ENCODE results near the gene TNFRSF1A.

The TNFRSF1A gene

GRCh38 chr12:6341417-6342139 lies at the start of gene TNFRSF1A:
TNFRSF1A (minus strand) TSS chr12:6342076; CDS start chr12:6341814, 262 bp downstream.
- H3K27me3 Mint-ChIP-seq, result no peaks in the 10 kb centered on the region
- no peaks in the 10 kb centered on the region for H3K36me3 Mint-ChIP-seq
- H3K27ac Mint-ChIP-seq, result no peak within 1 kb of the TSS
- peaks cover 38% of the 10 kb centered on the region for H3K4me1 Mint-ChIP-seq (ENCODE audit: low read depth)
- no peaks in the 10 kb centered on the region for H3K9me3 Mint-ChIP-seq (ENCODE audit: low read depth)
- no peak within 1 kb of the TSS for H3K4me3 Mint-ChIP-seq

- Mint-ChIP-seq H3K27ac (no peak overlapping the region), H3K36me3 (no peaks in the 10 kb centered on the region), H3K4me3 (no peak overlapping the region), H3K4me1 (ENCODE audit: low read depth) (no peaks in the 10 kb centered on the region), H3K27me3 (no peaks in the 10 kb centered on the region), H3K9me3 (ENCODE audit: low read depth) (no peaks in the 10 kb centered on the region)
Observed at GRCh38 chr12:6391013-6391412, 49.1 kb upstream of the TNFRSF1A start.

DNA sequence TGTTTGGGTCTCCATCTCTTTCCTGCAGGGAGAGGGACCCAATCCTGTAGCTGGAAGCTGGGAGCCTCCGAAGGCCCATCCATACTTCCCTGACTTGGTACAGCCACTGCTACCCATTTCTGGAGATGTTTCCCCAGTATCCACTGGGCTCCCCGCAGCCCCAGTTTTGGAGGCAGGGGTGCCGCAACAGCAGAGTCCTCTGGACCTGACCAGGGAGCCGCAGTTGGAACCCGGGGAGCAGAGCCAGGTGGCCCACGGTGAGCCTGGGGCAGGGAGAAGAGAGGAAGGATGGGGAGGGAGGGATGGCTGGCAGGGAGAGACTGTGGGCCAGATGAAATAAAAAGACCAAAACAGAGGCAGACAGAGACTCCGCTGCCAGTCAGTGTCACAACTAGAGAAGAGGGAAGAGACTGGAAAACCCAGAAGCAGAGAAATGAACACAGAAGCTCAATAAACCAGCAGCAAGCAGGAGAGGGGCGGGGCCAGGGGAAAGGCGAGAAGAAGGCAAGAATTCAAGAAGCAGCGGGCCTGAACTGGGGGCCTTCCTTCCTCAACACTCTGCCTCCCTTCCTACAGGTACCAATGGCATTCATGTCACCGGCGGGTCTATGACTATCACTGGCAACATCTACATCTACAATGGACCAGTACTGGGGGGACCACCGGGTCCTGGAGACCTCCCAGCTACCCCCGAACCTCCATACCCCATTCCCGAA lies 48.4 kb upstream of the TNFRSF1A start:
- H3K27me3 Mint-ChIP-seq, result no peaks in the 10 kb centered on the region
- H3K36me3 Mint-ChIP-seq, result no peaks in the 10 kb centered on the region
- no peak overlapping the region for H3K27ac Mint-ChIP-seq
- no peaks in the 10 kb centered on the region for H3K4me1 Mint-ChIP-seq (ENCODE audit: low read depth)
- H3K4me3 Mint-ChIP-seq, result no peak overlapping the region
- no peaks in the 10 kb centered on the region for H3K9me3 Mint-ChIP-seq (ENCODE audit: low read depth)

- H3K27ac Mint-ChIP-seq, result no peak overlapping the region
- H3K4me1 Mint-ChIP-seq (ENCODE audit: low read depth), result peaks cover 6% of the 10 kb centered on the region
- no peaks in the 10 kb centered on the region for H3K9me3 Mint-ChIP-seq (ENCODE audit: low read depth)
- H3K4me3 Mint-ChIP-seq, result no peak overlapping the region
- peaks cover 3% of the 10 kb centered on the region for H3K27me3 Mint-ChIP-seq
- H3K36me3 Mint-ChIP-seq, result no peaks in the 10 kb centered on the region
Observed at GRCh38 chr12:6387541-6387940, 45.7 kb upstream of the TNFRSF1A start.

DNA sequence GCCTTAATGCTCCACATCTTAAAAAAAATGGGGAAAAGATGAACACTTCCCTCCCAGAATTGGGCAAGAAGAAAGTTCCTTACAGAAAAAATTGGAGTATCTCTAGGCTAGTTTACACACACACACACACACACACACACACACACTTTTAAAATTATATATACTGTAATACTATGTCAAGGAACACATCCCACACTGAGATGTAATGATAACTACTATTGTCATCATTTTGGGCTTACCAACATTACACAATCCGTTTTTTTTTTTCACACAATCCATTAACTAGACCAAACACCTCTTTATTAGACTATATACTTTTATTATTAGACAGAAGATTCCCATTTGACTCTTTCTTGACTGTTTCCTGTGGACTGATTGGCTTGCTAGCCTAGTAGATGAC lies 44.6 kb upstream of the TNFRSF1A start:
- Mint-ChIP-seq H3K27me3 (peaks cover 3% of the 10 kb centered on the region), H3K36me3 (no peaks in the 10 kb centered on the region), H3K4me3 (no peak overlapping the region), H3K27ac (no peak overlapping the region), H3K9me3 (ENCODE audit: low read depth) (no peaks in the 10 kb centered on the region), H3K4me1 (ENCODE audit: low read depth) (peaks cover 9% of the 10 kb centered on the region)

DNA sequence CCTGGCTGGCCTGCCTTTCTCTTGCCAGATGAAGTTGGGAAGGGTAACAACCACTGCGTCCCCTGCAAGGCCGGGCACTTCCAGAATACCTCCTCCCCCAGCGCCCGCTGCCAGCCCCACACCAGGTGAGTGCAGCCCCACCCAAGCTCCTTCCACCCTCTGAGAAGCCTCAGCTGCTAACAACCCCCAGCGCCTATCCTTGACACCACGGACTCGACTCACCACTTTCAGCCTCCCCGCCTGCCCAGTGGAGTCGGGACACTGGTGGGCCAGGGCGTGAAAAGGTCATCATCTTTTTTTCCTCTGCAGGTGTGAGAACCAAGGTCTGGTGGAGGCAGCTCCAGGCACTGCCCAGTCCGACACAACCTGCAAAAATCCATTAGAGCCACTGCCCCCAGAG lies 44.2 kb upstream of the TNFRSF1A start:
- no peak overlapping the region for H3K27ac Mint-ChIP-seq
- H3K27me3 Mint-ChIP-seq, result peaks cover 3% of the 10 kb centered on the region
- H3K36me3 Mint-ChIP-seq, result no peaks in the 10 kb centered on the region

GRCh38 chr12:6384499-6385436 lies 42.9 kb upstream of the TNFRSF1A start:
- Mint-ChIP-seq H3K9me3 (ENCODE audit: low read depth) (no peaks in the 10 kb centered on the region), H3K27me3 (peaks cover 3% of the 10 kb centered on the region)

More for the DNA sequence above, 44.2 kb upstream of the TNFRSF1A start:
- Mint-ChIP-seq H3K4me1 (ENCODE audit: low read depth) (peaks cover 9% of the 10 kb centered on the region), H3K4me3 (no peak overlapping the region), H3K9me3 (ENCODE audit: low read depth) (no peaks in the 10 kb centered on the region)

DNA sequence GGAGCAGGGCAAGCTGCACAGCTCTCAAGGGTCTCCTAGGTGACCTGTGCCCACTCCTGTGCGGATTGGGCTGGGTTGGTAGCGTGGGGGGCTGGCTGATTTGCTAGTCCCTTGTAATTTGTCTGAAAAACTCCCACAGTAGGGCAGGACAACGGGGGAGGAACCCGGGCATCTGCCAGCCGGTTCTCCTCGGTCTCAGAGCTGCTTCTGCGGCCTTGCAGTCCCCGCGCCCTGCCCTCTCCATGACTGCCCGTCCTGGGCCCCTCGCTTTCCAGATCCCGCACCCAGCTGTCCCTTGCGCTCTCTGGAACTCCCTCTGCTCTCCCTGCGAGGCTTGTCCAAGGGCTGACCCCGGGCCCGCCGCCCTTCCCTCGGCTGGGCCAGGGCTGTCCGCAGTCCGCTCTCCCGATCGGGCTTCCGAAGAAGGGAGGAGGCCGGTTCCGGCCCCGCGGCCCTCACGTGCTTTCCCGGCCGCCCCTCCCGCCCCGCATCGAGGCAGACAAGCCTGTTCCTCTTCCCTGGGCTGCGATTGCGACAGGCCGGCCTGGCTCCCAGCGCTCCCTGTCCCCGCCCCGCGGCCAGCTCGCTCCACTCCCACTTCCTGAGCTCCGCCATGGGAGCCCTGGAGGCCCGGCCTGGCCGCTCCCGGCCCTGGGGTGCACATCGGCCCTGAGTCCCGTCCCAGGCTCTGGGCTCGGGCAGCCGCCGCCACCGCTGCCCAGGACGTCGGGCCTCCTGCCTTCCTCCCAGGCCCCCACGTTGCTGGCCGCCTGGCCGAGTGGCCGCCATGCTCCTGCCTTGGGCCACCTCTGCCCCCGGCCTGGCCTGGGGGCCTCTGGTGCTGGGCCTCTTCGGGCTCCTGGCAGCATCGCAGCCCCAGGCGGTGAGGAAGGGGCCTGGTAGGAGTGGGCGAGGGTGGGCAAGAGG lies 42.0 kb upstream of the TNFRSF1A start, which contains the start of gene LTBR:
Gene LTBR (plus strand): TSS at position 591 of the 927 bp plus-strand sequence. CDS start 197 bp downstream, at position 788.
- Mint-ChIP-seq H3K27me3 (peaks cover 3% of the 10 kb centered on the region), H3K27ac (peak within 1 kb of the TSS; percentile 82), H3K4me1 (ENCODE audit: low read depth) (peaks cover 9% of the 10 kb centered on the region), H3K9me3 (ENCODE audit: low read depth) (no peaks in the 10 kb centered on the region), H3K4me3 (peak within 1 kb of the TSS; percentile 75), H3K36me3 (no peaks in the 10 kb centered on the region)

More at GRCh38 chr12:6384499-6385436, 42.9 kb upstream of the TNFRSF1A start:
- peak overlapping the region; percentile 18 for H3K4me3 Mint-ChIP-seq
- H3K27ac Mint-ChIP-seq, result no peak overlapping the region
- H3K4me1 Mint-ChIP-seq (ENCODE audit: low read depth), result peaks cover 9% of the 10 kb centered on the region
- no peaks in the 10 kb centered on the region for H3K36me3 Mint-ChIP-seq

DNA sequence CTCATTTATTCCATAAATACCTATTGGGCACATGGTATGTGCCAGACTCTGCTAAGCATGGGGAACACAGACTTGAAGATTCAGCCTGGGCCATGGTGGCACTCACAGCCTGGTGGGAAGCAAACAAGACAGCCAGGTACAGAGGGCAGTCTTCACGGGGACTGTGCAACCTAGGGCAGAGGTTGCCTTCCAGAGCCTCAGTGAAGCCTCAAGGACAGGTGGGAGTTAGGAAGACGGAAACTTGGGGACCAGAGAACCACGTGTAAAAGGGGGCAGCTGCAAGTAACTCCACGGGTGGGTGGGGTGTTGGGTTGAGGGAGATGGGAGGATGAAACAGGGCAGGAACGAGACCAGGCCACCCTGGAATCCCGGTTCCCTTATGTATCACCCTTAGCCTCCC lies 41.1 kb upstream of the TNFRSF1A start:
- Mint-ChIP-seq H3K9me3 (ENCODE audit: low read depth) (no peaks in the 10 kb centered on the region), H3K27ac (peak overlapping the region; percentile 82), H3K27me3 (peaks cover 3% of the 10 kb centered on the region), H3K4me1 (ENCODE audit: low read depth) (peaks cover 9% of the 10 kb centered on the region), H3K4me3 (peak overlapping the region; percentile 75), H3K36me3 (no peaks in the 10 kb centered on the region)

GRCh38 chr12:6382371-6382770 lies 40.5 kb upstream of the TNFRSF1A start:
- no peaks in the 10 kb centered on the region for H3K9me3 Mint-ChIP-seq (ENCODE audit: low read depth)
- no peak overlapping the region for H3K4me3 Mint-ChIP-seq
- no peaks in the 10 kb centered on the region for H3K36me3 Mint-ChIP-seq
- H3K4me1 Mint-ChIP-seq (ENCODE audit: low read depth), result peaks cover 13% of the 10 kb centered on the region
- H3K27ac Mint-ChIP-seq, result no peak overlapping the region
- H3K27me3 Mint-ChIP-seq, result peaks cover 3% of the 10 kb centered on the region

DNA sequence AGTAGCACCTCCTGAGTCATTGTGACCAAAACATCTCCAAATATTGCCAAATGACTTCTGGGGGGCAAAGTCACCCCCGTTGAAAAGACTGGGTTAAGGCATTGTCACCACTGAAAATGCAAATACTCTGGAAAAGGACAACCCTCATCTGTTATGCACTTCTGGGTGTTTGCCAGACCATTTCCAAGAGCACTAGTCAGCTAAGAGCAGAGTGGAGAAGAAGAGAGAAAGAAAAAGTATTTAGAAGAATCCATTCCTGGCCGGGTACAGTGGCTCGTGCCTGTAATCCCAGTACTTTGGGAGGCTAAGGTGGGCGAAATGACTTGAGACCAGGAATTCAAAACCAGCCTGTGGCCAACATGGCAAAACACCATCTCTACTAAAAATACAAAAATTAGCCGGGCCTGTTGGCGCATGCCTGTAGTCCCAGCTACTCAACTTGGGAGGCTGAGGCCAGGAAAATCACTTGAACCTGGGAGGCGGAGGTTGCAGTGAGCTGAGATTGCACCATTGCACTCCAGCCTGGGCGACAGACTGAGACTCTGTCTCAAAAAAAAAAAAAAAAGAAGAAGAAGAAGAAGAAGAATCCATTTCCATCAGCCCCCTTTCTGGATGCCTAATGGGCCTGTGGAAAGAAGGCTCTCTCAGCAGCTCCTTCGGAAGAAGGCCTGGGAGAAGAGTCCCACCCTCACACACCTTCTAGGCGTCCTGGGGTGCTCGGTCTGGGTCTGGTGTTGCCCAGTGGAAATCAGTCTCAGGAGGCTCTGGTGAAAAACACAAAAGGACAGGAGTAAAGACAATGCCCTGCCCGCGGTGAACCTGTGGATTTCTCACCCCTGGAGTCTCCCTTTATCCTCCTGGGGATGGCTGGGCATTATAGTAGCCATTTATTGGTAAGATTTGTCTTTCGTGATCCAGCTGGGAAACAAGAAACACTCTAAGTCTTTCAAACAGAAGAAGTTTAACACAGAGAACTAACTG lies 38.6 kb upstream of the TNFRSF1A start:
- H3K4me3 Mint-ChIP-seq, result no peak overlapping the region
- no peak overlapping the region for H3K27ac Mint-ChIP-seq
- H3K9me3 Mint-ChIP-seq (ENCODE audit: low read depth), result no peaks in the 10 kb centered on the region
- H3K36me3 Mint-ChIP-seq, result no peaks in the 10 kb centered on the region
- H3K27me3 Mint-ChIP-seq, result peaks cover 3% of the 10 kb centered on the region
- peaks cover 32% of the 10 kb centered on the region for H3K4me1 Mint-ChIP-seq (ENCODE audit: low read depth)

- Mint-ChIP-seq H3K4me1 (ENCODE audit: low read depth) (peaks cover 29% of the 10 kb centered on the region), H3K4me3 (no peak overlapping the region), H3K27ac (no peak overlapping the region), H3K9me3 (ENCODE audit: low read depth) (no peaks in the 10 kb centered on the region), H3K36me3 (no peaks in the 10 kb centered on the region), H3K27me3 (peaks cover 3% of the 10 kb centered on the region)
Observed at GRCh38 chr12:6378709-6379472, 37.0 kb upstream of the TNFRSF1A start.
